Esophagus muscularis mucosa (tissue), 4 donors: ENCODE data around the gene CELF5. TPM values are rescaled to one million over a fixed set of nuclear protein-coding genes. Genes with fewer than 3 reads are reported as not detected.
"Not testable (repeated sequence)": the region's sequence is repeated elsewhere in the genome, so short reads cannot be mapped to it uniquely, and the experiment has no call there.

ENCODE experiments used
- DNase-seq: peaks from one replicate; pipeline ENCODE4 v3.0.0-alpha.2; 2017; ENCODE audit errors: extremely low spot score
- H3K27ac ChIP-seq, 4 donors: fragments of 200-600 bp; sonication (generic); replicated peaks in 1 of 4; 1 replicate in 3 of 4; 2 replicates in 1 of 4; pipeline ENCODE4 v1.5.1; 2016 to 2019; ENCODE audit warnings: mild to moderate bottlenecking in 1 of 4
- H3K27me3 ChIP-seq, 4 donors: fragments of 200-600 bp; sonication (generic); one replicate each; pipeline versions ENCODE4 v1.5.1 to v1.6.0; 2016 to 2019
- H3K36me3 ChIP-seq, 4 donors: fragments of 200-600 bp; sonication (generic); one replicate each; pipeline ENCODE4 v1.5.1; 2016 to 2019
- H3K4me1 ChIP-seq, 4 donors: fragments of 200-600 bp; sonication (generic); one replicate each; pipeline ENCODE4 v1.5.1; 2016 to 2019
- H3K4me3 ChIP-seq, 4 donors: fragments of 200-600 bp; sonication (generic); 1 replicate in 2 of 4; 2 replicates in 2 of 4; pipeline ENCODE4 v1.5.1; 2016 to 2019; ENCODE audit warnings: mild to moderate bottlenecking in 4 of 4, moderate library complexity in 1 of 4
- H3K9me3 ChIP-seq, 4 donors: fragments of 200-600 bp; sonication (generic); 1 replicate in 3 of 4; 2 replicates in 1 of 4; pipeline ENCODE4 v1.5.1; 2016 to 2019
- EP300 ChIP-seq: sonication (generic); formaldehyde crosslinking; IDR thresholded peaks from one replicate; pipeline ENCODE4 v1.6.1; 2017; ENCODE audit warnings: antibody characterized with exemption
- POLR2A ChIP-seq: fragments of 450-650 bp; IDR thresholded peaks from one replicate; pipeline ENCODE4 v1.6.1; 2017; ENCODE audit warnings: antibody characterized with exemption, moderate library complexity, mild to moderate bottlenecking, low read depth
- POLR2AphosphoS5 ChIP-seq, 2 donors: sonication (generic); formaldehyde crosslinking; IDR thresholded peaks; one replicate each; pipeline ENCODE4 v1.6.1; 2017; ENCODE audit warnings: antibody characterized with exemption in 2 of 2
- WGBS: methylation state at CpG from one replicate; pipeline ENCODE4 v1.1.5; 2018; 5-methylcytosine and 5-hydroxymethylcytosine counted together
- intact Hi-C: fragments of 100-400 bp; cut with DNase I; formaldehyde crosslinking; loops from one replicate; pipeline ENCODE4 v1.15.1; 2023
- total RNA-seq, 4 donors: library from RNA; depleted of rRNA; stranded (reverse); fragments of >200 nt; gene quantifications; one replicate each; pipeline versions ENCODE4 v1.1.0 to v1.2.1, GENCODE V29; 2016
- TF ChIP-seq, protein P1 (sequence below), 3 experiments: fragments of 200-600 bp in 2 of 3; fragments of 450-650 bp in 1 of 3; sonication (generic) in 2 of 3; IDR thresholded peaks; one replicate each; pipeline ENCODE4 v1.5.1; 2017 to 2019; ENCODE audit warnings: antibody characterized with exemption in 3 of 3, mild to moderate bottlenecking in 2 of 3, moderate library complexity in 1 of 3

Gene CELF5
- total RNA-seq, 4 donors from 2014 or later, result 0.17 TPM; not detected in 3

DNA sequence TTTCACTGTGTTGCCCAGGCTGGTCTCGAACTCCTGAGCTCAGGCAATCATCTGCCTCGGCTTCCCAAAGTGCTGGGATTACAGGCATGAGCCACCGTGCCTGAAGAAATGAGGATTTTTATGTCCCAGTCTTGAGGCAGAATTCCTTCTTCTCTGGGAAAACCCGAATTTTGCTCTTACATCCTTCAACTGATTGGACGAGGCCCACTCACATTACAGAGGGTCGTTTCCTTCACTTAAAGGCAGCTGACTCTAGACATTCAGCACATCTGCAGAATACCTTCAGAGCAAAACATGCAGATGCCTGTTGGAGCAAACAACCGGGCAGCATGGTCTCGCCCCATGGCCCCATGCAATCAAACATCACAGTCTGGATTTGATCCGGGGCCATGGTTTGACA lies 105.6 kb downstream of the CELF5 start:
- no peak for TF ChIP-seq POLR2AphosphoS5 (IDR thresholded peaks at IDR 0.05)
- Histone ChIP-seq H3K27ac (no peak overlapping the region), H3K9me3 (no peaks in the 10 kb centered on the region), H3K4me1 (peaks cover 10 to 39% (median 31%) of the 10 kb centered on the region in 4 donors), H3K4me3 (no peak overlapping the region), H3K36me3 (no peaks in the 10 kb centered on the region), H3K27me3 (no peaks in the 10 kb centered on the region)
- no peak for DNase-seq
- intact Hi-C loops, result loop anchor here (10.0 kb wide), 1 partner anchor 75 kb away; no protein-coding TSS in a partner anchor
- 88% methylated on average over 9 of the region's 9 CpGs for WGBS

GRCh38 chr19:3332232-3332631 lies 107.8 kb downstream of the CELF5 start:
- DNase-seq, H3K9me3 ChIP-seq, H3K27me3 ChIP-seq, H3K36me3 ChIP-seq, H3K4me3 ChIP-seq, H3K27ac ChIP-seq: not testable (repeated sequence)
- intact Hi-C loops, result loop anchor here (10.0 kb wide), 1 partner anchor 73 kb away; no protein-coding TSS in a partner anchor
- peaks cover 32 to 55% (median 49%) of the 10 kb centered on the region in 4 donors for H3K4me1 ChIP-seq
- whole genome bisulfite sequencing, result 91% methylated on average over 1 of the region's 1 CpG

DNA sequence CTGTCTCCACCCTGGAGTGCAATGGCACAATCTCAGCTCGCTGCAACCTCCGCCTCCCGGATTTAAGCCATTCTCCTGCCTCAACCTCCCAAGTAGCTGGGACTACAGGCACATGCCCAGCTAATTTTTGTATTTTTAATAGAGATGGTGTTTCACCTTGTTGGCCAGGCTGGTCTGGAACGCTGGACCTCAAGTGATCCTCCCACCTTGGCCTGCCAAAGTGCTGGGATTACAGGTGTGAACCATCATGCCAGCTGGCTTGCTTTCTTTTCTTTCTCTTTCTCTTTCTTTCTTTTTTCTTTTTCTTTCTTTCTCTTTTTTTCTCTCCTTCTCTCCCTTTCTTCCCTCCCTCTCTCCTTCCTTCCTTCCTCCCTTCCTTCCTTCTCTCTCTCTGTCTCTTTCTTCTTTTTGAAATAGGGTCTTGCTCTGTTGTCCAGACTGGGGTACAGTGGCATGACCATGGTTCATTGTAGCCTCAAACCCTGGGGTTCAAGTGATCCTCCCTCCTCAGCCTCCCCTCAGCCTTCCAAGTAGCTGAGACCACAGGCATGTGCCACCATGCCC lies 108.6 kb downstream of the CELF5 start:
- no peak for DNase-seq
- Histone ChIP-seq H3K4me1 (peaks cover 40 to 58% (median 55%) of the 10 kb centered on the region in 4 donors), H3K4me3 (no peak overlapping the region), H3K9me3 (no peaks in the 10 kb centered on the region), H3K27me3 (no peaks in the 10 kb centered on the region), H3K36me3 (no peaks in the 10 kb centered on the region), H3K27ac (peak overlapping the region; percentile 86 to 97 (median 94))
- WGBS, result 71% methylated on average over 4 of the region's 4 CpGs
- TF ChIP-seq POLR2A, result no peak
- TF ChIP-seq EP300, result no peak
- no peak for TF ChIP-seq POLR2AphosphoS5 (IDR thresholded peaks at IDR 0.05)
- TF ChIP-seq, protein P1, sequence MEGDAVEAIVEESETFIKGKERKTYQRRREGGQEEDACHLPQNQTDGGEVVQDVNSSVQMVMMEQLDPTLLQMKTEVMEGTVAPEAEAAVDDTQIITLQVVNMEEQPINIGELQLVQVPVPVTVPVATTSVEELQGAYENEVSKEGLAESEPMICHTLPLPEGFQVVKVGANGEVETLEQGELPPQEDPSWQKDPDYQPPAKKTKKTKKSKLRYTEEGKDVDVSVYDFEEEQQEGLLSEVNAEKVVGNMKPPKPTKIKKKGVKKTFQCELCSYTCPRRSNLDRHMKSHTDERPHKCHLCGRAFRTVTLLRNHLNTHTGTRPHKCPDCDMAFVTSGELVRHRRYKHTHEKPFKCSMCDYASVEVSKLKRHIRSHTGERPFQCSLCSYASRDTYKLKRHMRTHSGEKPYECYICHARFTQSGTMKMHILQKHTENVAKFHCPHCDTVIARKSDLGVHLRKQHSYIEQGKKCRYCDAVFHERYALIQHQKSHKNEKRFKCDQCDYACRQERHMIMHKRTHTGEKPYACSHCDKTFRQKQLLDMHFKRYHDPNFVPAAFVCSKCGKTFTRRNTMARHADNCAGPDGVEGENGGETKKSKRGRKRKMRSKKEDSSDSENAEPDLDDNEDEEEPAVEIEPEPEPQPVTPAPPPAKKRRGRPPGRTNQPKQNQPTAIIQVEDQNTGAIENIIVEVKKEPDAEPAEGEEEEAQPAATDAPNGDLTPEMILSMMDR (IDR thresholded peaks at IDR 0.05), result no peak
- intact Hi-C loops, result loop anchor here (10.0 kb wide), 1 partner anchor 72 kb away; no protein-coding TSS in a partner anchor

DNA sequence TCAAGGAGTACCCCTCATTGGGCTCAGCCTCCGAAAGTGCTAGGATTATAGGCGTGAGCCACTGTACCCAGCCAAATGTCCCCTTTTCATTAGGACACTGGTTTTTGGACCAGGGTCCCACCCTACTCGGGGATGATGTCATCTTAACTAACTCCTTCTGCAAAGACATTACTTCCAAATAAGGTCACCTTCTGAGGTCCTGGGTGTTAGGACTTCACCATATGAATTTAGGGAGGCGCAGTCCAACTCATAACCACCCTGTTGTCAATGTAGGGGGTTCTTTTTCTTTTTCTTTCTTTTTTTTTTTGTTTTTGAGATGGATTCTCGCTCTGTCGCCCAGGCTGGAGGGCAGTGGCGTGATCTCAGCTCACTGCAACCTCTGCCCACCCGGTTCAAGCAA lies 109.2 kb downstream of the CELF5 start:
- WGBS, result 83% methylated on average over 8 of the region's 8 CpGs
- Histone ChIP-seq H3K27me3 (no peaks in the 10 kb centered on the region), H3K27ac (peak overlapping the region; percentile 86 to 97 (median 94)), H3K4me1 (peaks cover 44 to 64% (median 60%) of the 10 kb centered on the region in 4 donors), H3K9me3 (no peaks in the 10 kb centered on the region), H3K4me3 (no peak overlapping the region), H3K36me3 (no peaks in the 10 kb centered on the region)
- intact Hi-C loops, result loop anchor here (10.0 kb wide), 1 partner anchor 71 kb away; no protein-coding TSS in a partner anchor
- DNase-seq, result no peak
- peak in 1 of 2 donors; percentile 34 for TF ChIP-seq POLR2AphosphoS5 (IDR thresholded peaks at IDR 0.05)
- TF ChIP-seq EP300, result no peak
- TF ChIP-seq POLR2A, result no peak
- TF ChIP-seq, protein P1 (IDR thresholded peaks at IDR 0.05), result no peak

- Histone ChIP-seq H3K27ac (peak overlapping the region; percentile 86 to 97 (median 94)), H3K4me1 (peaks cover 47 to 76% (median 73%) of the 10 kb centered on the region in 4 donors), H3K4me3 (peak overlapping the region in 1 of 4 donors; percentile 1)
- not testable (repeated sequence) for H3K36me3 ChIP-seq, H3K9me3 ChIP-seq, H3K27me3 ChIP-seq, DNase-seq
- 72% methylated on average over 8 of the region's 8 CpGs for WGBS
- intact Hi-C loops, result loop anchor here (10.0 kb wide), 1 partner anchor 70 kb away; no protein-coding TSS in a partner anchor
Measured at GRCh38 chr19:3334749-3335430, 110.4 kb downstream of the CELF5 start.
